ENCODE results near the gene SMPX.

Gene SMPX

DNA sequence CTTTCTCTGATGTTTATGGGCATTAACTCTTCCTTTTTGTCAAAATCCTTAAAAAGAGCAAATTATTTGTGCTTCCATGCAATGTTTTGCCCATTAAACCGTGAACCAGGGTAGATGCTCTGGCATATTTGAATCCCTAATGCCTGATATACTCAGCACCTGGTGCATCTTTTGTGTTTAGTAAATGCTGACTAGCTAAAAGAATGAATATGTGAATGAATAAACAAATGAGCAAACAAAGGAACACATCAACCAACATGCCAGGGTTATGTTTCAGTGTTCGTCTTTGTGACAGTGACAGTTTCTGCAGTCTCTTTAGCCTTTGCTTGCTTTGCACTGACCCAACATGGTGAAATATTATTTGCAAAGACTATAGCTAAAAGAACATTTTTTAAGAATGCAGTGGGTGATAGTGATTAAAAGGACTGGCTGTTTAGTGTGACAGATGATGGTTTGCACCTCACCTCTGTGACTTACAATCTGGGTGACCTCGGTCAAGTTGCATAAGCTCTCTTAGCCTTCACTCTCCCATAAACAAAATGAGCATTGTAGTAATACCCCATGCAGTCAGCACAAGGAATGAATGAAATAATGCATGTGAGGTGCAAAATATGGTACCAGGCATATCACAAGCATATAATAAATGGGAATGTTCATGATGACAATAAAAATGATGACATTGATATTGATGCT is 29.5 kb downstream of the SMPX start:
- no peak for TF ChIP-seq CTCF (IDR thresholded peaks at IDR 0.05; ENCODE audit: unreplicated experiment in 3 of 3)

GRCh38 chrX:21725916-21726315 is 32.0 kb downstream of the SMPX start:
- Mint-ChIP-seq H3K4me3 (no peak overlapping the region), H3K9me3 (no peaks in the 10 kb centered on the region), H3K36me3 (ENCODE audit: low read depth) (no peaks in the 10 kb centered on the region), H3K27me3 (ENCODE audit: low read depth) (peaks cover 7% of the 10 kb centered on the region), H3K27ac (no peak overlapping the region), H3K4me1 (peaks cover 31% of the 10 kb centered on the region)
- no peak for TF ChIP-seq CTCF (IDR thresholded peaks at IDR 0.05; ENCODE audit: unreplicated experiment in 3 of 3)

More for the DNA sequence above, 29.5 kb downstream of the SMPX start:
- H3K4me3 Mint-ChIP-seq: no peak overlapping the region
- no peaks in the 10 kb centered on the region for H3K9me3 Mint-ChIP-seq
- H3K4me1 Mint-ChIP-seq: peaks cover 31% of the 10 kb centered on the region
- H3K27me3 Mint-ChIP-seq (ENCODE audit: low read depth): peaks cover 7% of the 10 kb centered on the region
- no peak overlapping the region for H3K27ac Mint-ChIP-seq
- H3K36me3 Mint-ChIP-seq (ENCODE audit: low read depth): no peaks in the 10 kb centered on the region

DNA sequence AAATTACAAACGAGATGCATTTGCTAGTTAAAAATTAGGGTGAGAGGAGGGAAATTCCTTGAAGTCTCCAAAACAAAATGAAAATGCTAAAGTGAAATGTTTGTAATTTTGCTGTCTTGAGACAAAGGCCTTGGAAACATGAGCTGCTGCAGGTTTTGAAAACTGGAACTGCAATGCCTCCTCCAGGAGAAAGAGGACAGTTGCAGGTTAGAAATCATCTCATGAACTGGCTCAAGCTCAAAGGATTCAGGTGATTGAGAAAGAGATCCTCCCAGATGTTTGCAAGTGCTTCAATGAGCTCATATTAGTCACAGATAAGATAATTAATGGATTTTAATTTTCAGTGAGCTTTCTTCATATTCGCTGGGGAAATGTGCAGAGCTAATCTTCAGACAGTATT is 32.4 kb downstream of the SMPX start:
- Mint-ChIP-seq H3K4me3 (no peak overlapping the region), H3K27me3 (ENCODE audit: low read depth) (peaks cover 7% of the 10 kb centered on the region), H3K9me3 (no peaks in the 10 kb centered on the region), H3K27ac (no peak overlapping the region), H3K4me1 (peaks cover 31% of the 10 kb centered on the region), H3K36me3 (ENCODE audit: low read depth) (no peaks in the 10 kb centered on the region)
- peak; percentile 55 to 60 (median 59) for TF ChIP-seq CTCF (IDR thresholded peaks at IDR 0.05; ENCODE audit: unreplicated experiment in 3 of 3)

DNA sequence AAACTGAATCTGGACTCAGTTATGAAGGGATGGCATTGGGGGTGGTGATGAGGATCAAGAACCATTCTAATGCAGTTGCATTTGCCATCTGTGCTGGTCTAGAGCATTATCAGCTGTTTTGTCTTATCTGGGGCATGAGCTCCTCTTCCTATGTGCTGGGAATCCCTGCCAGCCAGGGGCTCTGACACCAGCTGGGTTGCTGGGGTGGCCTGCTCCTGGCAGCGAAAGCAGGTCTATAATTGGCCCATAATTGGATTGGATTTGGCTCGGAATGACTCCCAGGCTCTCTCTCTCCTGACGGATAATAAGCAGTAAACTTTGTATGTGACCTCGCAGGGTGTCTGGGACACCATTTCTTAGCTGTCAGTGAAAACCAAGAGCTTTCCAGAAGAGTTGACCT is 34.1 kb downstream of the SMPX start:
- Mint-ChIP-seq H3K27ac (no peak overlapping the region), H3K4me3 (no peak overlapping the region), H3K36me3 (ENCODE audit: low read depth) (no peaks in the 10 kb centered on the region), H3K27me3 (ENCODE audit: low read depth) (peaks cover 7% of the 10 kb centered on the region), H3K4me1 (peaks cover 28% of the 10 kb centered on the region), H3K9me3 (no peaks in the 10 kb centered on the region)
- TF ChIP-seq CTCF (IDR thresholded peaks at IDR 0.05; ENCODE audit: unreplicated experiment in 3 of 3): no peak

DNA sequence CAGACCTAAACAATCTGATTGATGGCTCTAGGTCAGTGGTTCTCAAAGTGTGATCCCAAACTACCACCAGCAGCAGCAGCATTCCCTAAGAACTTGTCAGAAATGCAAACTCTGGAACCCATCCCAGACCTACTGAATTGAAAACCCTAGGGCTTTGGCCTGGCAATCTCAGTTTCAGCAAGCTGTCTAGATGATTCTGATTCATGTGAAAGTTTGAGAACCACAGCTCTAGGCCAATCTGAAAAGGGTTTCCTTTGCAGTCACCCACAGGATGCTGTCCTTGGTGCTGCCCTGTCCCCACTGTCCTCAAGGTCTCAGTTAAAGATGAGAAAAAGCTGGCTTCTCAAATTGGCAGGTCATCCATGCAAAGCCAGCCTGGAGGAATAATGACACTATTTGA is 34.8 kb downstream of the SMPX start:
- no peak overlapping the region for H3K27ac Mint-ChIP-seq

More for the DNA sequence above, 34.8 kb downstream of the SMPX start:
- Mint-ChIP-seq H3K4me3 (no peak overlapping the region), H3K36me3 (ENCODE audit: low read depth) (no peaks in the 10 kb centered on the region), H3K4me1 (peaks cover 28% of the 10 kb centered on the region), H3K9me3 (no peaks in the 10 kb centered on the region), H3K27me3 (ENCODE audit: low read depth) (peaks cover 7% of the 10 kb centered on the region)
- TF ChIP-seq CTCF (IDR thresholded peaks at IDR 0.05; ENCODE audit: unreplicated experiment in 3 of 3): no peak

Data from nephron (organoid).